ENCODE data around the gene DNAJB8. TPM values are rescaled to one million over a fixed set of nuclear protein-coding genes. Genes with fewer than 3 reads are reported as not detected.

DNAJB8 gene
- total RNA-seq, 1 experiment from 2014 or later, result not detected

- POLR2A ChIA-PET, result interaction anchor here (0.6 kb wide), 1 partner anchor 15 kb away, joined by 3 read pairs; no protein-coding TSS in a partner anchor
- BruUV-seq (replicated peaks), result no TSS peak
- no peak for DNase-seq (ENCODE audit: unreplicated experiment)
- CTCF ChIA-PET, result interaction anchor here (0.7 kb wide), 1 partner anchor 336 kb away, joined by 3 read pairs; no protein-coding TSS in a partner anchor
- Mint-ChIP-seq H3K9me3 (ENCODE audit: unreplicated experiment) (no peaks in the 10 kb centered on the region), H3K36me3 (ENCODE audit: insufficient read depth, unreplicated experiment) (peaks cover 11% of the 10 kb centered on the region), H3K4me3 (ENCODE audit: unreplicated experiment) (no peak overlapping the region), H3K27me3 (ENCODE audit: insufficient read depth, unreplicated experiment) (peaks cover 44% of the 10 kb centered on the region), H3K27ac (ENCODE audit: low read depth, unreplicated experiment) (no peak overlapping the region), H3K4me1 (ENCODE audit: insufficient read depth, unreplicated experiment) (no peaks in the 10 kb centered on the region)
- no peak for TF ChIP-seq CTCF (IDR thresholded peaks at IDR 0.05; ENCODE audit: unreplicated experiment)
- intact Hi-C loops (cut with micrococcal nuclease), result no loop called here
These were observed 36.9 kb downstream of the DNAJB8 start for GRCh38 chr3:128429751-128430150.

DNA sequence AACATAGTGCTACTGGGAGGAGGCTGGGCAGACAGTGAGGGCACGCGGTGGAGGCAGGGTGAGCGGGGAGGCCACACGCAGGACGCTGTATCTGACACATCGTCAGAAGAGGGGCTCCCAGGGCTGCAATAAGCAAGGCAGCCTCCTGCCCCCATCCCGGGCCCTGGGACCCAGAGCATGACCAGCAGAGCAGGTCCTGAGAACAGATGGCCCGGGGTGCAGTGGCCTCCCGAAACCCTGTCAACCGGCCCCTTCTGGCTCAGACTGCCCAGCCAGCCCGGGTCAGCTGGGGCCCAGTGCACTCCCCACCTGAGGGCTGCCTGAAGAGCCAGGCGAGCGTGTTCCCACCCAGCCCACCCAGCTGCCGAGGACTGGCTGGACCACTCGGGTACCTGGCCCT, 37.4 kb downstream of the DNAJB8 start:
- Mint-ChIP-seq H3K4me1 (ENCODE audit: insufficient read depth, unreplicated experiment) (no peaks in the 10 kb centered on the region), H3K27ac (ENCODE audit: low read depth, unreplicated experiment) (no peak overlapping the region), H3K9me3 (ENCODE audit: unreplicated experiment) (no peaks in the 10 kb centered on the region), H3K36me3 (ENCODE audit: insufficient read depth, unreplicated experiment) (peaks cover 11% of the 10 kb centered on the region), H3K4me3 (ENCODE audit: unreplicated experiment) (no peak overlapping the region), H3K27me3 (ENCODE audit: insufficient read depth, unreplicated experiment) (peaks cover 49% of the 10 kb centered on the region)
- POLR2A ChIA-PET, result no interaction called here
- CTCF ChIA-PET, result interaction anchor here (0.9 to 4.6 kb wide), 3 partner anchors 9 to 177 kb away, joined by 3 to 67 read pairs (median 4); no protein-coding TSS in a partner anchor
- DNase-seq (ENCODE audit: unreplicated experiment), result no peak
- TF ChIP-seq CTCF (IDR thresholded peaks at IDR 0.05; ENCODE audit: unreplicated experiment), result no peak
- intact Hi-C loops (cut with micrococcal nuclease), result no loop called here
- no TSS peak for BruUV-seq (replicated peaks)

DNA sequence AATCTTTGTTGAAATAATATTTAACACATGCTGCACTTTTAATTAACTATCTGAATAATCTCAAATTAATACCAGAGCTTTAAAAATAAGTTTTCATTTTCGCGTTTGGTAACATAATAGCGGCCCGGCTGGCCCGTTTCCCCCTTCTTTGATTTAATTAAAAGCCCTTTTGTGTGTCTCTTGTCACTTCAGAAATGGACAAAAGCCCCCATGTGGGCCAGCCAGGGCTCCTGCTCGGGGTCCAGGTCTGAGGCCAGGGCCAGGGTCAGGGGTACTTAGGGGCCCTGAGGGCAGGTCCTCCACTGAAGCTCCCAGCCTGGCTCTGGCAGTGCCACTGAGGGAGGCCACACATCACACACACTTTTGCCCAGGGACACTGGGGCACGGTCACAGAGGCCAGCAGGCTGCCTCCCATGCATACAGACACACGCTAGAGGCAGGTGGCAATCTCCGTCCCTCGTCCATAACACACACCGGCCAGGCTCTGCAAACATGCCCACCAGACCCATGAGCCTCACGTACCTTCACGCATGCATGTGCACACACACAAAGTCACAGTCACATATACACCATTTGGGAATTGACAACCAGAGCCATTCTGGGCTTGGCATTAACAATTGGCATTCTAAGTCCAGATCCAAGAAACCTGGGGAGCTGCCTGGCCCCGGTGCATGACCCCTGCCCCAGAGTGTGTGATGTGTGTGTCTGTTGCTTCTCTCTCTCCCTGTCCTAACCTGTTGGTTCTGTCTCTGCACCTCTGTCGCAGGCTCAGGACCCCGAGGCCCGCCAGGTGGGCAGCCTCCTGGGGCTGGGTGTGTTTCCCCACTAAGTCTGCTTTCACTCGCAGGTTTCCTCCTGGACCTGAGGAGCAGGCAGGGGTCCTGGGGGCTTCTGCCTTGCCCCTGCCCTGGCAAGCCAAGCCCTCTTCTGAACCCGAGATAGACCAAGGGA, 38.5 kb downstream of the DNAJB8 start:
- TF ChIP-seq CTCF (IDR thresholded peaks at IDR 0.05; ENCODE audit: unreplicated experiment), result no peak
- Mint-ChIP-seq H3K9me3 (ENCODE audit: unreplicated experiment) (no peaks in the 10 kb centered on the region), H3K4me1 (ENCODE audit: insufficient read depth, unreplicated experiment) (no peaks in the 10 kb centered on the region), H3K4me3 (ENCODE audit: unreplicated experiment) (no peak overlapping the region), H3K36me3 (ENCODE audit: insufficient read depth, unreplicated experiment) (peaks cover 11% of the 10 kb centered on the region), H3K27me3 (ENCODE audit: insufficient read depth, unreplicated experiment) (peaks cover 50% of the 10 kb centered on the region), H3K27ac (ENCODE audit: low read depth, unreplicated experiment) (no peak overlapping the region)
- intact Hi-C loops (cut with micrococcal nuclease), result no loop called here
- DNase-seq (ENCODE audit: unreplicated experiment), result no peak
- BruUV-seq (replicated peaks), result no TSS peak
- ChIA-PET CTCF (interaction anchor here (0.6 to 4.6 kb wide), 9 partner anchors 8 to 257 kb away, joined by 3 to 67 read pairs (median 4); no protein-coding TSS in a partner anchor), POLR2A (no interaction called here)

DNA sequence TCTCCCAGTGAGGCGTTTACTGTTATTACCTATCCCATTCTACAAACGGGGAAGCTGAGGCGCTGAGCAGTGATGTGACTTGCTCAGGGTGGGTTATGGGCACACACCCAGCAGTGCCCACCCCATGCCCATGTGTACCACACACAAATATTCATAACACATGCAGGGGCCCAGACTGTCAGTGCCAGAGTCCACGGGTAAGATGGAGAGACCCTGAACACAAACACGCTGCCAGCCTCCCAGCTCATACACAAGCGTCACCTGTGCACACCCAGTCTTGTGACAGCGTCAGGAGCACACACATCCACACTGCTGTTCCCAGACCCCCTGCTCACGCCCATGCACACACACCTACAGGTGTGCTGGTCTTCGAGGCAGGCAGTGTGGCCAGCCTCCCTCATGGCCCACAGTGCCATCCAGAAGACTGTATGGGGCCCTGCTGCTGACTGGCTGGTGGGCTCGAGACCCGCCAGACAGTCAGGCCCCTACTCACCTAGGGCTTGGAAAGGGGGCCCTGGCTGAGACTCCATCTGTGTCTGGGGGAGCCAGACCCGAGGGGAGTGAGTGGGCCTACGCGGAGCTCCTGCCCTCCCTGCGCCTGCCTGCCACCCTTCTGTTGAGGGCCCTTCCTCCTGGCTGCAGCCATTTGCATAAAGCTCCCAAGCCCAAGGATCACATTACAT, 39.4 kb downstream of the DNAJB8 start:
- BruUV-seq (replicated peaks), result no TSS peak
- Mint-ChIP-seq H3K27ac (ENCODE audit: low read depth, unreplicated experiment) (no peak overlapping the region), H3K4me3 (ENCODE audit: unreplicated experiment) (no peak overlapping the region), H3K9me3 (ENCODE audit: unreplicated experiment) (no peaks in the 10 kb centered on the region), H3K27me3 (ENCODE audit: insufficient read depth, unreplicated experiment) (peaks cover 45% of the 10 kb centered on the region), H3K36me3 (ENCODE audit: insufficient read depth, unreplicated experiment) (peaks cover 11% of the 10 kb centered on the region), H3K4me1 (ENCODE audit: insufficient read depth, unreplicated experiment) (no peaks in the 10 kb centered on the region)
- no peak for TF ChIP-seq CTCF (IDR thresholded peaks at IDR 0.05; ENCODE audit: unreplicated experiment)
- no peak for DNase-seq (ENCODE audit: unreplicated experiment)
- intact Hi-C loops (cut with micrococcal nuclease), result no loop called here
- ChIA-PET CTCF (interaction anchor here (0.6 to 4.6 kb wide), 14 partner anchors 11 to 321 kb away, joined by 3 to 67 read pairs (median 3); no protein-coding TSS in a partner anchor), POLR2A (no interaction called here)
